Fibroblast of mammary gland (primary cell): ENCODE data around the gene GPRIN3.
A peak's percentile ranks its signal among the peaks of the same experiment; 100 is the strongest.

ENCODE experiments used
- DNase-seq: peaks from one replicate; pipeline ENCODE4 v3.0.0-alpha.2; 2010; ENCODE audit warnings: low read depth
- H3K4me3 ChIP-seq: 2 replicates; pipeline ENCODE4 v1.5.1; 2011; ENCODE audit warnings: low read depth, mild to moderate bottlenecking, low read length, moderate library complexity; ENCODE audit not compliant: control insufficient read depth
- TF ChIP-seq, protein P1 (sequence below): conservative IDR thresholded peaks from 2 replicates; pipeline ENCODE4 v1.5.1; 2011; ENCODE audit warnings: low read depth, low read length, inconsistent platforms; ENCODE audit not compliant: control insufficient read depth, insufficient read depth

The GPRIN3 gene

DNA sequence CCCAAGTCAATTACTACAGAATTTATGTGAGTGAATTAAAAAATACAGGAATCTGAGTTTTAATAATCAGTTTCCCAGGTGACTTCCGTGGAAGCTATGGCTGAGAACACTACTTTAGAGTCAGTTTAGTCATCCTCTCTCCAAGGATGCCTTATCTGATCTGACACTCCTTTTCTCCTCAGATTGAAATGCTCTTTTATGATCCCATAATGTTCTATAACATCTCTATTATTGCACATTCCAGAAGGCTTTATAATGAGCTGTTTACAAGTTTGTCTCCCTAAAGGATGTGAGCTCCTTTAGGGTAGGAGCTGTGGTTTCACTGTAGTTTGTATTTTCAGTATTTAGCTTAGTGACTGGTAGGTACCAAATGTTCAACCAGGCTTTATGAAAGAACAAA, 90.0 kb downstream of the GPRIN3 start:
- TF ChIP-seq, protein P1, sequence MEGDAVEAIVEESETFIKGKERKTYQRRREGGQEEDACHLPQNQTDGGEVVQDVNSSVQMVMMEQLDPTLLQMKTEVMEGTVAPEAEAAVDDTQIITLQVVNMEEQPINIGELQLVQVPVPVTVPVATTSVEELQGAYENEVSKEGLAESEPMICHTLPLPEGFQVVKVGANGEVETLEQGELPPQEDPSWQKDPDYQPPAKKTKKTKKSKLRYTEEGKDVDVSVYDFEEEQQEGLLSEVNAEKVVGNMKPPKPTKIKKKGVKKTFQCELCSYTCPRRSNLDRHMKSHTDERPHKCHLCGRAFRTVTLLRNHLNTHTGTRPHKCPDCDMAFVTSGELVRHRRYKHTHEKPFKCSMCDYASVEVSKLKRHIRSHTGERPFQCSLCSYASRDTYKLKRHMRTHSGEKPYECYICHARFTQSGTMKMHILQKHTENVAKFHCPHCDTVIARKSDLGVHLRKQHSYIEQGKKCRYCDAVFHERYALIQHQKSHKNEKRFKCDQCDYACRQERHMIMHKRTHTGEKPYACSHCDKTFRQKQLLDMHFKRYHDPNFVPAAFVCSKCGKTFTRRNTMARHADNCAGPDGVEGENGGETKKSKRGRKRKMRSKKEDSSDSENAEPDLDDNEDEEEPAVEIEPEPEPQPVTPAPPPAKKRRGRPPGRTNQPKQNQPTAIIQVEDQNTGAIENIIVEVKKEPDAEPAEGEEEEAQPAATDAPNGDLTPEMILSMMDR, result no peak

DNA sequence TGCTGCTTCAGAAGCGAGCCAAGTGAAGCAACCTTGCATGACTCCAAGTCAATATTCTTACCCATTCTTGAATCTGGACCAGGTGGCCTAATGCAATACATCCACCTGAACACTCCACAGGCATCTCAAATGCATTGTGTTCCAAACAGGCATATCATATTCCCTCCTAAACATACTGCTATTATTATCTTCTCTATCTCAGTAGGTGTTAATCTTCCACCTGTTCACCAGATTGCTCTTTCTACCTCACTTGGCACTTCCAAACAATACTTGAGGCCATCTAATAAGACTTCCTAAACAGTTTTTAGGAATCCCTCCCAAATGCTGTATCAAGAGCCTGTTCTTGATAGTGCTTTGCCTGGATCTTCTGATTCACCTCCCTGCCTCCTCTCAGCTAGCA, 90.7 kb downstream of the GPRIN3 start:
- TF ChIP-seq, protein P1, result no peak
- no peak for DNase-seq
- no peak overlapping the region for H3K4me3 ChIP-seq

More for the DNA sequence above, 90.0 kb downstream of the GPRIN3 start:
- no peak overlapping the region for H3K4me3 ChIP-seq
- no peak for DNase-seq

DNA sequence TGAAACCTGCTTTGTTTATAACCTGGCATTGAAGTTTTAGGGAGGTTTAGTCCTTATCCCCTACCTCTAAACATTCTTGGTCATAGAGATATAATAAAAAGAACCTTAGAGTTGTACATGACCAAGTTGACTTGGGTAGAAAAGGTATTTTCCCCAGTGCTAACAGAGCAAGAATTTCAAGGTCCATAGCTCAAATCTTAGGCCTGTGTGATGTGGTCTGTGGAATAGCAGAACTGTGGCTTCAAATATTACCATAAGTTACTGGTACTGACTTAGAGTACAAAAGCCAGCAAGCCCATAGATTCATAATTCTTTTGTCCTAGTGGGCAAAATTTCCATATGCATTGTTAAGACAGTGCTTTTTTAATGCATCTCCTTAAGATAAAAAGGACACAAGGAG, 91.2 kb downstream of the GPRIN3 start:
- no peak overlapping the region for H3K4me3 ChIP-seq
- no peak for DNase-seq
- TF ChIP-seq, protein P1, result no peak

DNA sequence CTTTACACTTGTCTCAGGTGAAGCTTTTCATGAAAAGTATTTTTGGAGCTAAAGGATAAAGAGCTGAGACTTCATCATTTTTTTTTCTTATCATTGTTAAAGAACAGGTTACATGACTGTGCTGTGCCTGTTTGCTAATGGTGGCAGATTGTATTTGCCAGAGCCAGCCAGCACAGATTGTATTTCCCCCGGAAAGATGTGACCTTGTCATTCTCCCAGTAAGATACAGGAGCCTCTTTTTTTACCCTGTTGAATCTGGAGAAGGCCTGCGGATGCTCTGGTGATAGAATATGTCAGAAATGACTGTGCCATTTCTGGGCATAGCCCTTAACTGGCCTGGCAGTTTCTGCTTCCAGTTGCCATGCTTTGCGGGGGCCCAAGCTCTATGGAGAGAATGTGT, 91.9 kb downstream of the GPRIN3 start:
- TF ChIP-seq, protein P1, result no peak
- no peak overlapping the region for H3K4me3 ChIP-seq
- DNase-seq, result no peak

DNA sequence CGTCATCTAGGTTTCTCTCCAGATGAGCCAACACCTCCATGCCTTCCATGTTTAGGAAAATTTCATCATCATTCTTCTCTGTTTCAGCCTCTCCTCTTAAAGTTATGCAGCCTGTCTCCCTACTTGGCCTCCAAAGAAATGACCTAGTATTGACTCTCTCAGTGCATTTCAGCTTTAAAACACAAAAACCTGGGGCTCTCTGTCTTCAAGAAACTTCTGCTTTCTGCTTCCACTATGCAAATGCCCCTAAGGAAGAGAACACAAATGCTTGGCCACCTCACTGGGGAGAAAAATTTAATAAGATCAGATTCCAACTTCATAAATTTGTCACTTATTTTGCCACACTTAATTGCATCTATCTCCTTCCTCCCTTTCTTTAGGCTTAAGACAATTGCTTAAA, 93.3 kb downstream of the GPRIN3 start:
- TF ChIP-seq, protein P1, result no peak
- H3K4me3 ChIP-seq, result no peak overlapping the region
- no peak for DNase-seq

DNA sequence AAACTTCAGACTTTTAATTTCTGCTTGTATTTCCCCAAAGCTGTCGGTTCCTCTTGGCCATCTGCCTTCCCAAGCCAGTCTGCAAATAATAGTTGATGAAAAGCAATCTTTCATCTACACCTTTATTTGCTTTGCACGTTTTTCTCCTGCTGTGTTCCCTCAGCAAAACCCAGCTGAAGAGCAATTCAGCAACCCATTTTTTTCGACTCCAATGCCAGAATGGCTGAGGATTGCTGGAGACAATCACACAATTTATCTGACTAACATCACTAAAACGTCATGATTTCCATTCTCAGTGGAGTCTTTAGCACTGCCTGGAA, 94.3 kb downstream of the GPRIN3 start:
- TF ChIP-seq, protein P1, result no peak
- DNase-seq, result no peak
- no peak overlapping the region for H3K4me3 ChIP-seq

DNA sequence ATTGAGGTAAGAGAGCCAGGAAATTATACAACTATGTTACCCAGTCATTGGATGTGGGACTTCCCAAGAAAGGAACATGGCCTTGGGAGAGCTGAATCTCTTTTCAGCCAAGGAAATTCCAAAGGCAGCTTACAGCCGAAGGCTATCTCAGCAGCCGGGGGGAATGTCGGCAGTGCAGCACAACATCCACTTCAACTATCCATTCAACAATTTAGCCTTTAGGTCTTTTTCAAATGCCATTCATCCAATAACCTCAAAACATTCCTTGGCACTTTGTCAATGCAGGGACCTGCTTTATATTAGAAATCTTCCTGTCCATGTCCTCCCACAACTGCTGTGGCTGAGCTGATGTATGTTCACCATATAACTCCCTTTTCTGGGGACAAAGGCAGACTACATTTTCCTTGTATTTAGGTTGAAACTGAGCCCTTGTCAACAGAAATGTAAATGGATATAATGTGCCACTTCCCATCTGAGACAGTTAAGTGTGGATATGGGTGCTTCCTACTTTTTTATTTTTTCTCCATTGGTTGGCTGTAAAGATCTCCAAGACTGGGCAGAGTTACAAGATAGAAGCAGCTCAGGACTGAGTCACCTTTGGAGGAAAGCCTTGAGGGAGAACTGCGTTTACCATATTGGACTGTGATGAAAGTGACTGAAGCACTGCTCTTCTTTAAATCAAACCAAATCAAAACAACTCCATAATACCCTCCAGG, 94.8 kb downstream of the GPRIN3 start:
- no peak overlapping the region for H3K4me3 ChIP-seq
- peak; percentile 58 for DNase-seq
- TF ChIP-seq, protein P1, result no peak
